NB4 (cell line): ENCODE measurements around the gene OBSCN.

ENCODE experiments used
- DNase-seq: peaks from one replicate; pipeline ENCODE4 v3.0.0; 2010; ENCODE audit warnings: low read depth
- H3K4me3 ChIP-seq: one replicate; pipeline ENCODE4 v1.5.1; 2011; ENCODE audit warnings: mild to moderate bottlenecking, low read depth, low read length, moderate library complexity
- CTCF ChIP-seq: IDR thresholded peaks from one replicate; pipeline ENCODE4 v1.5.1; 2012; ENCODE audit warnings: low read depth, low read length
- MAX ChIP-seq: IDR thresholded peaks from 2 replicates; pipeline ENCODE4 v1.6.1; 2011; ENCODE audit warnings: low read depth, low read length
- MYC ChIP-seq: IDR thresholded peaks from 2 replicates; pipeline ENCODE4 v1.6.1; 2011; ENCODE audit warnings: low read depth, low read length
- POLR2A ChIP-seq: IDR thresholded peaks from 2 replicates; pipeline ENCODE4 v1.6.1; 2011; ENCODE audit warnings: mild to moderate bottlenecking; ENCODE audit not compliant: insufficient read length; ENCODE audit errors: extremely low read depth

The OBSCN gene

GRCh38 chr1:228392111-228392936 is 184.5 kb downstream of the OBSCN start:
- H3K4me3 ChIP-seq: no peak overlapping the region

GRCh38 chr1:228393268-228393701 is 185.4 kb downstream of the OBSCN start:
- no peak overlapping the region for H3K4me3 ChIP-seq
- DNase-seq: peak; percentile 54
- TF ChIP-seq CTCF (peak; percentile 60), MYC (no peak)

More at GRCh38 chr1:228392111-228392936, 184.5 kb downstream of the OBSCN start:
- DNase-seq: peak; percentile 92
- no peak for TF ChIP-seq CTCF
- TF ChIP-seq MYC: 0 out of 2 replicates have a peak, but pooled peaks have one; percentile 24
- TF ChIP-seq MAX: peak; percentile 3; the same call in 1 of the 2 replicates

- no peak for DNase-seq
- no peak for TF ChIP-seq CTCF
- no peak for TF ChIP-seq MYC
- no peak for TF ChIP-seq MAX
- no peak for TF ChIP-seq POLR2A
Observed at GRCh38 chr1:228393811-228394570, 186.1 kb downstream of the OBSCN start.

GRCh38 chr1:228394571-228395394 is 186.9 kb downstream of the OBSCN start:
- no peak for DNase-seq

More at GRCh38 chr1:228393811-228394570, 186.1 kb downstream of the OBSCN start:
- H3K4me3 ChIP-seq: no peak overlapping the region

More at GRCh38 chr1:228394571-228395394, 186.9 kb downstream of the OBSCN start:
- TF ChIP-seq POLR2A (no peak), CTCF (no peak), MAX (no peak), MYC (no peak)
- no peak overlapping the region for H3K4me3 ChIP-seq
